Bone marrow (tissue), 2 donors: ENCODE measurements around the gene IL31RA.
A peak's percentile ranks its signal among the peaks of the same experiment; 100 is the strongest.

Source experiments
- DNase-seq, 2 donors: peaks; one replicate each; lab custom pipeline; 2025; lab: John Stamatoyannopoulos, UW

IL31RA gene

DNA sequence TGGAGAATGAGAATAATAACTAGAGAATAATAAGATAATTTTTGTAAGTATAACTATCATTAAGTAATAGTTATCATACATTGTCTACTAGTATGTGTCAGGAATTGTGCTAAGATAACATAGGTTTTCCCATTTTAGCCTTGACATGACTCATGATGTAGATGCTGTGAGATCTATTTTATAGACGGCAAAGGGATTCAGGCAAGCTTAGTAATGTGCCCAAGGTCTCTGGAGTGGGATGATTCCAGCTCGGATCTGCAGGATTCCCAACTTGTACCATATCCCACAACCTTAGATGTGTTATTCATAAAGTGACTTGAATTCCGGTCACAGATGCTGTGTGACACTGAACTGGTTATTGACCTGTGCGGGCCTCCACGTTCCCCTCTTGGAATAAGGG, 51.5 kb downstream of the IL31RA start:
- no peak for DNase-seq

DNA sequence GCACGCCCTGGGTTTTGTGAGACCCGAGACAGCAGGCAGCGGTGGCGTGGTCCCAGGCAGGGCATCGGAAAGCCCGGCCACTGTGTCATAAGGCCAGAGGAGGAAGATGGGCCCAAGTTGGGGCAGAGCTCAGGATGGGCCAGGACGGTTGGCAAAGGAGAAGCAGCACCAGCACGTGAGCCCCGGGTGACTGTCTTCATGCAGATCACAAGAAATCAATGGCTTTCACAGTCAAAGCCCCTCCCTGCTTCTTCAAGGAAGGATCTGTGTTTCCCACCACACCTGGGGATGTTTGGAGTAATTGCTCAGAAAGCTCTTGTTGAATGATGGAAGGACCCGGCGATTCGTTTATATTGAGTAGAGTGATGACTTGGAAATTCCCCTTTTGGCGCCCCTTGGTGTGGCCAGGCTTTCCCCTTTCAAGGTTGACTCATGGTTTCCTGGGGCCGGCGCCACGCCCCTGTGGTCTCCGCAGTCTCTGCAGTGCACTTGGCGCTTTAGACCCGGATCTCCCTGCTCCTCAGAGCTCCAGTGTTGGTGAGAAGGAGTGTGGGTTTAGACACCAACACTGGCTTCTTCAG, 52.1 kb downstream of the IL31RA start:
- peak; percentile 38 to 76 for DNase-seq

GRCh38 chr5:55904152-55904551, 53.0 kb downstream of the IL31RA start:
- DNase-seq = no peak

DNA sequence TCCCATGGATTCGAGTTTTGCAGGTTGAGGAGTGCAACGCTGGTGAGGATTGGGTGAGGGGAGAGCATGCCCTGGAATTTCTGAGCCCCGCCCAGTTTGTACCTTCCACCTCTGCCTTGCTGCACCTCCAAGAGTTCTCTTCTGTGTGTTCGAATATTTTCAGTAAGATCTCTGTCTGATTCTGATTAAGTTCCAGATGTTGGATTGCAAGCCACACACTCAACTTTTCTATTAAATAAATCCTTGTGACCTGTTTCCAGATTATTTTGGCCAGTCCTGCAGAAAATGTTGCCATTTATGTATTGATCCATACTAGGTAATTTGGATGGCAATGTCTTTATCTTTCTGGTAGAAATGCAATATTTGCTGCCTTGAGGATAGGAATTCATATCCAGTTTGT, 54.1 kb downstream of the IL31RA start:
- no peak for DNase-seq

GRCh38 chr5:55907927-55908326, 56.8 kb downstream of the IL31RA start:
- DNase-seq = no peak

GRCh38 chr5:55908804-55909203, 57.6 kb downstream of the IL31RA start:
- DNase-seq = no peak

DNA sequence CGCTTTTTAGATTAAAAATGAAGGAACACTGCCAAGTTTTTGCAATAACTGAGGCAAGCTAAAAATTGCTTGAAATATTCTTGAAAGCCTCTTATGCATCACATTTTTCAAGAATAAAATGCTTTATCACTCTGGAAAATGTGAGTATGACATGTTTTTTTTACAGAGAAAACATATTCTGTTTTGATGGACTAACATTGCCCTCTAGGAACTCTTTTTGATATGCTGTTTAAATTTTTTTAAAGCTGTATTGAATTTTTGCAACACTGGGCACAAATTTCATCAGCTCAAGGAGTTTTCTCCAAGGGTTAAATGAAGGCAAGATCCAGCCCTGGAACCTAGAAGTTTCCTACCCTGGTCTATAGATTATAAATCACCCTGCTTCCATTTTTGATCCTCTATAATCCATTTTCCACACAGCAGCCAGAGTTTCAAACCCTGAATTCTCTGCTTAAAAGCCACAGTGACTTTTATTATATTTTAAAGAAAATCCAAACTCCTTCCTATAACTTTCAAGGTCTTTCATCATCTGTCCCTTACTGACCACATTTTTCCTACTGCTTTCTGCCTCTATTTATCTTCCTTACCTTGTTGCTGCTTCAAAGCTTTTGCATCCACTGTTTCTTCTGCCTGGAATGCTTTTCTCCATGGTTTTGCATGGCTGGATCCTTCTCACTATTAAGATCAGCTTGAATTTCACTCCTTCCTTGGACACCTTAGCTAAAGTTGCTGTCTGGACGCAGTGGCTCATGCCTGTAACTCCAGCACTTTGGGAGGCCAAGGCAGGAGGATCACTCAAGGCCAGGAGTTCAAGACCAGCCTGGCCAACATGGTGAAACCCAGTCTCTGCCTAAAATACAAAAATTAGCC, 60.9 kb downstream of the IL31RA start:
- DNase-seq = no peak

- no peak for DNase-seq
These were observed 62.6 kb downstream of the IL31RA start for GRCh38 chr5:55913466-55914413.

DNA sequence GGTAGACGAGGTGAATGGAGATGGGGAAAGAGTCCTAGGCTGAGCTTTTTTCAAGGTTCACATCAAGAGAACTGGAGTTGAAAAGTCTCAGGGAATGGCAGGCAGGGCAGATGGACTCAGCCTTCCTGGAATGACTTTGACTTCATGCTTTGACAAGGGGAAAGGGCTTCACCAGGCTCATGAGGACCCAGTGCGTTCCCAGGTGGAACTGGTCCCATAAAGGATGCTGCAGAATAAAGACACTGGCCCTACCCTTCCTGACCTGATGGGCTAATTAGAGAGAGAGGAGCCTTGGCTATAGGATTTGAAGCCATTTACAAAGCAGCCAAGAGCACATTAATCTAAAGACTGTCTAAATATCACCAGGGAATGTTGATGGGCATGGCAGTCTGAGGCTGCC, 63.8 kb downstream of the IL31RA start:
- DNase-seq = no peak

DNA sequence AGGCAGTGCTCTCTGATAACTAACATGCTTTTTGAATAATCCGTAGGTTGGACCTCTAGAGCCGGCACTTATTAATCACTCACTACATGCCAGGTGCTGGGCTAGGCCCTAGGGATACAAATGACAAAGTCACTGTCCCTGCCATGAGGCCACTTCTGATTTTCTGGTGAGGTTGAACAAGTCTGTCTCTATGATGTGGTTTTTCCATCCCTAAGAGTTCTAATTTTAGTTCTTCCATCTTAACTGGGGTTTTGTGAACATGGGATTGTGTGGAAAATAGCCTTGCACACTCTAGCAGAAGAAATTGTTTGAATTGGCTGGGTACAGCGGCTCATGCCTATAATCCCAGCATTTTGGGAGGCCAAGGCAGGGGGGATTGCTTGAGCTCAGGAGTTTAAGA, 64.6 kb downstream of the IL31RA start:
- no peak for DNase-seq

- no peak for DNase-seq
These were observed 65.8 kb downstream of the IL31RA start for GRCh38 chr5:55916986-55917385.

- no peak for DNase-seq
These were observed 66.4 kb downstream of the IL31RA start for GRCh38 chr5:55917402-55918086.

DNA sequence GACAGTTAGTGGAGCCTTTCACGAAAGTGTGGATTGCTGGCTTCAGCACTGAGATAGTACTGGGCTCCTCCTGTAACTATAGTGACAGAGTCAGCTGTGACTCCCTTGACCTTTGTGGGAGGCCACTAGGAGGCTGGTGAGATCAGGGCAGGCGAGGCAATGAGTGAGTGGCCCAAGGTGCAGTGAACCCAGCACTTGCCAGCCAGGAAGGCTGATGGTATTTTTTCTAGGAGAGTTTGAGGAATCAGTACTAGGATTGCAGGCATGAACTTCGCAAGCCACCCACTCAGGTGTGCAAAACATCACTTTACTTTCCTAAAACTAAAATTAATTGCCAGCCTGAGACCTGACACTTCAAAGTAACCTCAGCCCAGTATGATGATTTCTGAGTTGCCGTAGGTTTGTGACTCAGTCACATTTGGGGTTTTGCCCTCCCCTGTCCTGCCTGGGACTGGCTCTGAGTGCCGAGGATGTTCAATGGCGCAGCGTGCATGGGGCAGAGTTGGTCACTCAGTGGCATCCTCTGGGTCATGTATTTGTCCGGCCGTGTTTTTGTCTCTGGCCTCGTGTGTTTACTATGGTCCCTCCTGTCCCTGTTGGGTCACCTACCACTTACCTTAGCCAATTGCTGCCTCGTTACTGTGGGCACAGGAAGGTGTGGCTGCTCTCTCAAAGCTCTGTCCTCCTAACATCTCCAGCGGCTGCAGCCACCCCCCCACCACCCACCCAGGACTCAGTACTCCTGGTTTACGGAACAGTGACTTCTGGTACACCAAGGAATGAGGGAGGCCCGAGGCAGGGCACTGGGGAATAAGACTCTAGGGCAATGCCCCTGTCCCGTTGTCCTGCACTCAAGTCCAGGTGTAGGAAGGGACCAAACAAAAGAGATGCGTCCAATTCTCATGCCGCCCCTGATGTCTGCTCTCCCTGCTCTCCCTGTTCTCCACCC, 67.2 kb downstream of the IL31RA start:
- DNase-seq = no peak

- no peak for DNase-seq
These were observed 68.5 kb downstream of the IL31RA start for GRCh38 chr5:55919625-55920024.

- no peak for DNase-seq
These were observed 69.6 kb downstream of the IL31RA start for GRCh38 chr5:55920784-55921183.

- no peak for DNase-seq
These were observed 70.5 kb downstream of the IL31RA start for GRCh38 chr5:55921617-55922016.

GRCh38 chr5:55923177-55923771, 72.1 kb downstream of the IL31RA start:
- DNase-seq = peak in 1 of 2 donors; percentile 50

DNA sequence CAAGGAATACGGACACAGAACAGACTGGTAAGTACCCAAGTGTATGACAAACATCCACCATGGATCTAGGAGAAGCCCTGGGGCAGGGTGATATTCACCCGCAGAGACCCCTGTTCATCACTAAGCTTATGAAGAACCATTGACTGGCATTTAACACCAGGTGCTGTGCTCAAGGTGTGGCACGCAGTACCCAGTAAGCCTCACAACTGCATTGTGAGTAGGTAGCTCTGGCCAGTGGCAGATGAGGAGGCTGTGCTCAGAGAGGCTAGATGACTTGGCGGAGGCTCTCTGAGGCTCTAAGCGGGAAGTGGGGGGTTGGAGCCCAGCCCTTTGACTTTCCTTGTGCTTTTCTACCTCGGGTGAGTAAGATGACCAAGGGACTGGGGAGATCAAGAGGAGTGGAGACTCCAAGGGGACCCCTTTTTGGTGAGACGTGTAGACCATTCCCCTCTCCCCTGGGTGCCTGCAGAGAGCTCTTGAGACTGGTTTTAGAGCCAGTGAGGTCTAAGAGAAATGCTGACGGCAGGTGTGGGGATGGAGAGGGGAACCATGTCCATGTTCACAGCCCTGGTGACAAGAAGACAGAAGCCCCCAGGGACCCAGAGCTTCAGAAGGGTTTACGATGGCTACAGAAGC, 72.8 kb downstream of the IL31RA start:
- DNase-seq = no peak

- DNase-seq = no peak
These were observed 73.6 kb downstream of the IL31RA start for GRCh38 chr5:55924744-55925143.

- no peak for DNase-seq
These were observed 74.0 kb downstream of the IL31RA start for GRCh38 chr5:55925181-55925580.
